GM18507 (cell line): Measurements from ENCODE around the gene C5orf47.
A peak's percentile ranks its signal among the peaks of the same experiment; 100 is the strongest.

ENCODE experiments used
- DNase-seq: peaks from one replicate; pipeline ENCODE4 v3.0.0; 2011; ENCODE audit warnings: low read depth; ENCODE audit not compliant: insufficient read length; ENCODE audit errors: extremely low spot score
- FAIRE-seq: peaks from 2 replicates; lab custom pipeline; 2011; peaks lifted over from hg19 to GRCh38; lab: Jason Lieb, UNC

The C5orf47 gene

GRCh38 chr5:174020928-174021304, 31.9 kb downstream of the C5orf47 start:
- no peak for FAIRE-seq
- no peak for DNase-seq

DNA sequence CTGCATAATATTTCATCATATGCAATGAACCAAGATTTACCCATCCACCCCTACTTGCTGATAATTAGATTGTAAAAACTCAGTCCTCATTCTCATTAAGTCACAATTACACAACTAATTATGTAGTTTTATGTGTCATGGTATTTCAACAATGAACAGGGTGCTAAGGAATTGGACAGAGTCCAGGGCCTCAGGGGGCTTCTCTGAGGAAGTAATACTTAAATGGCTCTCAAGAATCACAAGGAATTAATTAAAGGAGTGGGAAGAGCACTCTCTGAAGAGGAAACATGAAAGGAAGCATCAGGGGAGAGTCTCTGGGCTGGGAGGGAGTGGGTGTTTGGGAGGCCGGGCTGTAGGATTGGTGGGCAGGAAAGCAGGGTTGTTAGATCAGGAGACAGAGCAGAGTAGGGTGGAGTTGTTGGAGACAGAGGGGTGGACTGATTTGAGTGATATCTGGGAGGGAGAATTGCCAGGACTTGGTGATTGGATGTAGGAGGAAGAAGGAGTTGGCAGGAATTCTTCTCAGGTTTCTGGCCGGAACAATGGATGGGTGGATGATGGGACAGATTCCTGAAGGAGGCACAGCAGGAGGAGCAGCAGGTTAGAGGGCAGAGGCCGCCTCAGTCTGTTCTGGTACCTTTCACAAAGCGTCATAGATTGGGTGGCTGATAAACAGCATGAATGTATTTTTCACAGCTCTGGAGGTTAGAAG, 33.6 kb downstream of the C5orf47 start:
- DNase-seq (no peak), FAIRE-seq (no peak)

DNA sequence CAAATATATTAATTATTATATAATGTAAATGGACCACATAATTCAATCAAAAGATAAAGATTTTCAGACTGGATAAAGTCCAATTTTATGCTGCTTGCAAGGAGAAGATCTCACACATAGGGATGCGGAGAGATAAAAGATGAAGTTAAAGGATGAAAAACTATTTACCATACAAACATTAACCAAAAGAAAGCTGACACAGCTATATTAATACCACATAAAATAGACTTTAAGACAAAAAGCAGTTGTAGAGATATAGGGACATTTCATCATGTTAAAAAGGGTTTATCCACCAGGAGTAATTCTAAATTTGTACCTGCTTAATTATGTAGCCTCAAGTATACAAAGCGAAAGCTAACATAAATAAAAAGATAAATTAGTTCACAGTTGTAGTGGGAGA, 41.3 kb downstream of the C5orf47 start:
- FAIRE-seq, result no peak
- DNase-seq, result no peak

- no peak for FAIRE-seq
- DNase-seq, result no peak
Observed at GRCh38 chr5:174044466-174045254, 55.7 kb downstream of the C5orf47 start.

DNA sequence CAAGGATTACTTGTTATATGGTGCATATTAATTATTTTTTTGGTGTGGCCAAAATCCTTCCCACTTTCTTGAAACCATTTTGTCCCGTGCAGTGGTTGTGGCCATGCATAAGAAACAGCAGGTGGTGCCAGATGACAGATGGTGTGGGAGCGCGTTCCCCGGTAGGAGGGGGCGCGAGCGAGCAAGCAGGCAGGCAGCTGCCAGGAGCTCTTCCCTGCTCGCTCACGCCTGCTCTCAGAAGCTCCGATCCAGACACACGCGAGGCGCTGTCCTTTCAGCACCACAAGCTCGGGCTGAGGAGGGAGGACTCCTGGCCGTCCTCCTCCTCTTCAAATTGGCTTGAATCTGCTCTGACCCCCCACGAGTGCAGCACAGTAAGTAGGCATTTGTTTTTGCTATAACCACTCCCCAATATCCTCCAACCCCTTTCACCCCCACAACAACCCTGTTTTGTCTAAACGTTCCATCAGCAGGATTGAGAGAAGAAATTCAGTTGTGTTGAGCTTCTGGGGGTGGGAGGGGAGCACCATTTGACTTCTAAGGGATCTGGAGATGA, 56.6 kb downstream of the C5orf47 start, which contains the start of gene NSG2:
NSG2 (plus strand) TSS at position 237 of the 556 bp plus-strand sequence. CDS start 1,050 bp downstream, outside the sequence.
- peak; percentile 38 for DNase-seq
- FAIRE-seq, result peak; percentile 86

DNA sequence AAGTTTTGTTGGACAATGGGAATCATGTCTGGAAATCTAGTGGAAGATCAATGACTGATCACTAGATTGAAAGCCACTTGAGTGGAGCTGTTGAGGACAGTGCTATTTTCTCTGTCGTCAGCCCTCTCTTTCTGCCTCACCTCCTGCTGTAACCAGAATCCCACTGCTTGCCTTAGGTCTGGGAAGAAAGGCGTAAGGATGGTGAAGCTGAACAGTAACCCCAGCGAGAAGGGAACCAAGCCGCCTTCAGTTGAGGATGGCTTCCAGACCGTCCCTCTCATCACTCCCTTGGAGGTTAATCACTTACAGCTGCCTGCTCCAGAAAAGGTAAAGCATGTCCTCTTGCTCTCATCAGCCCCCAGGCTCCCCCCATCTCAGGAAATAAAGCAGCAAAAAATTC, 57.6 kb downstream of the C5orf47 start:
- FAIRE-seq, result no peak
- no peak for DNase-seq

- FAIRE-seq (no peak), DNase-seq (no peak)
Observed at GRCh38 chr5:174047472-174048099, 58.6 kb downstream of the C5orf47 start.

DNA sequence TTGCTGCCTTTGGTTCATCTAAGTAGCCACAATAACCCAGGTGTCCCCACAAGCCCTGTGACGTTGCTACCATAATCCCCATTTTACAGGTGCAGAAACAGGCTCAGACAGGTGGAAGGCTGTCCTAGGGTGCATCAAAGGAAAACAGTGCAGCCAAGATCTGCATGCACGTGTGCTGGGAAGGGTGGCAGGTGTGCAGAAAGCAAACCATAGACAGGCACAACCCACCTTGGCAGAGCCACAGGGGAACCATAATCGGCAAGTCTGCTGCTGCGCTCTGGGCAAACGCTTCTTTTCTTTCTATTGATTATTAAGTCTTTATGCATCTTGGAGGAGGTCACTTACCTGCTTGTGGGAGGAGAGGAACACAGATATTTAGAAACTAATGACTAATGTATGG, 63.7 kb downstream of the C5orf47 start:
- no peak for FAIRE-seq

GRCh38 chr5:174053905-174054304, 64.9 kb downstream of the C5orf47 start:
- no peak for DNase-seq
- no peak for FAIRE-seq

More for the DNA sequence above, 63.7 kb downstream of the C5orf47 start:
- DNase-seq, result no peak
